Measurements from ENCODE around the gene SECTM1.

SECTM1 gene

GRCh38 chr17:82274134-82275020 is 59.2 kb downstream of the SECTM1 start:
- H3K27ac ChIP-seq (ENCODE audit: poor library complexity, severe bottlenecking): peak overlapping the region; percentile 92
- H3K4me1 ChIP-seq (ENCODE audit: insufficient read depth, poor library complexity, severe bottlenecking): peaks cover 25% of the 10 kb centered on the region
- ATAC-seq (ENCODE audit: low read depth) (no peak; the same call in 2 of the 3 replicates), DNase-seq (ENCODE audit: low spot score) (no peak)
- H3K9me3 ChIP-seq (ENCODE audit: severe bottlenecking): no peaks in the 10 kb centered on the region
- H3K36me3 ChIP-seq (ENCODE audit: low read depth): peaks cover 32% of the 10 kb centered on the region
- H3K27me3 ChIP-seq (ENCODE audit: insufficient read depth, poor library complexity, severe bottlenecking): no peaks in the 10 kb centered on the region
- no peak for TF ChIP-seq CTCF (IDR thresholded peaks at IDR 0.05; ENCODE audit: poor library complexity, severe bottlenecking)
- H3K4me3 ChIP-seq (ENCODE audit: severe bottlenecking): peak overlapping the region; percentile 55

GRCh38 chr17:82273327-82274133 is 60.0 kb downstream of the SECTM1 start, which contains the start of gene CSNK1D:
CSNK1D (minus strand) TSS chr17:82273700; CDS start chr17:82273381, 319 bp downstream.
- peak within 1 kb of the TSS; percentile 92 for H3K27ac ChIP-seq (ENCODE audit: poor library complexity, severe bottlenecking)
- peak; percentile 73 for ATAC-seq (ENCODE audit: low read depth)
- H3K9me3 ChIP-seq (ENCODE audit: severe bottlenecking): no peaks in the 10 kb centered on the region
- H3K4me1 ChIP-seq (ENCODE audit: insufficient read depth, poor library complexity, severe bottlenecking): peaks cover 31% of the 10 kb centered on the region
- no peaks in the 10 kb centered on the region for H3K27me3 ChIP-seq (ENCODE audit: insufficient read depth, poor library complexity, severe bottlenecking)
- H3K4me3 ChIP-seq (ENCODE audit: severe bottlenecking): peak within 1 kb of the TSS; percentile 55
- H3K36me3 ChIP-seq (ENCODE audit: low read depth): peaks cover 40% of the 10 kb centered on the region
- no peak for TF ChIP-seq CTCF (IDR thresholded peaks at IDR 0.05; ENCODE audit: poor library complexity, severe bottlenecking)
- peak; percentile 91 for DNase-seq (ENCODE audit: low spot score)

GRCh38 chr17:82272495-82273326 is 60.9 kb downstream of the SECTM1 start:
- Histone ChIP-seq H3K27ac (ENCODE audit: poor library complexity, severe bottlenecking) (peak overlapping the region; percentile 92), H3K36me3 (ENCODE audit: low read depth) (peaks cover 43% of the 10 kb centered on the region), H3K4me1 (ENCODE audit: insufficient read depth, poor library complexity, severe bottlenecking) (peaks cover 39% of the 10 kb centered on the region), H3K4me3 (ENCODE audit: severe bottlenecking) (peak overlapping the region; percentile 55), H3K27me3 (ENCODE audit: insufficient read depth, poor library complexity, severe bottlenecking) (no peaks in the 10 kb centered on the region), H3K9me3 (ENCODE audit: severe bottlenecking) (no peaks in the 10 kb centered on the region)
- no peak for TF ChIP-seq CTCF (IDR thresholded peaks at IDR 0.05; ENCODE audit: poor library complexity, severe bottlenecking)
- DNase-seq (ENCODE audit: low spot score) (no peak), ATAC-seq (ENCODE audit: low read depth) (no peak)

- Histone ChIP-seq H3K9me3 (ENCODE audit: severe bottlenecking) (no peaks in the 10 kb centered on the region), H3K4me1 (ENCODE audit: insufficient read depth, poor library complexity, severe bottlenecking) (peaks cover 47% of the 10 kb centered on the region), H3K27ac (ENCODE audit: poor library complexity, severe bottlenecking) (peak overlapping the region; percentile 92), H3K27me3 (ENCODE audit: insufficient read depth, poor library complexity, severe bottlenecking) (no peaks in the 10 kb centered on the region), H3K4me3 (ENCODE audit: severe bottlenecking) (no peak overlapping the region), H3K36me3 (ENCODE audit: low read depth) (peaks cover 53% of the 10 kb centered on the region)
- DNase-seq (ENCODE audit: low spot score): no peak
- TF ChIP-seq CTCF (IDR thresholded peaks at IDR 0.05; ENCODE audit: poor library complexity, severe bottlenecking): no peak
- ATAC-seq (ENCODE audit: low read depth): no peak
Measured at GRCh38 chr17:82271401-82271800, 62.2 kb downstream of the SECTM1 start.
